ENCODE results near the gene KIAA1328. TPM values are rescaled to one million over a fixed set of nuclear protein-coding genes. Genes with fewer than 3 reads are reported as not detected.
A peak's percentile ranks its signal among the peaks of the same experiment; 100 is the strongest.
"Not testable (repeated sequence)": the region's sequence is repeated elsewhere in the genome, so short reads cannot be mapped to it uniquely, and the experiment has no call there.

The KIAA1328 gene
- polyA plus RNA-seq, 1 donor (not counting 4 experiments of a cell fraction or from before 2014, with no cell fraction given), result 5.5 TPM

- H4K20me1 ChIP-seq (ENCODE audit: control insufficient read depth, extremely low read depth, insufficient read depth, low read length); dilution Hi-C loops (cut with MboI; ENCODE audit: extremely low pct_ligation_motif_present, low sequenced_read_pairs); FAIRE-seq: not testable (repeated sequence)
These were observed 338.0 kb downstream of the KIAA1328 start for GRCh38 chr18:37166966-37167365.

GRCh38 chr18:37170984-37171383 lies 342.1 kb downstream of the KIAA1328 start:
- DNase-seq (ENCODE audit: low read depth, low spot score) (no peak), FAIRE-seq (no peak)
- no peak overlapping the region for H3K27ac ChIP-seq (ENCODE audit: control insufficient read depth, insufficient read depth, low read length)
- H3K9me1 ChIP-seq (ENCODE audit: control insufficient read depth, extremely low read depth, insufficient read depth, low read length), result no peaks in the 10 kb centered on the region
- H3K36me3 ChIP-seq (ENCODE audit: control insufficient read depth in 2 of 2, extremely low read depth in 1 of 2, insufficient read depth in 2 of 2, low read length in 2 of 2), result no peaks in the 10 kb centered on the region
- TF ChIP-seq EZH2 (IDR thresholded peaks at IDR 0.05; ENCODE audit: low read length), result no peak
- TF ChIP-seq, protein P1, sequence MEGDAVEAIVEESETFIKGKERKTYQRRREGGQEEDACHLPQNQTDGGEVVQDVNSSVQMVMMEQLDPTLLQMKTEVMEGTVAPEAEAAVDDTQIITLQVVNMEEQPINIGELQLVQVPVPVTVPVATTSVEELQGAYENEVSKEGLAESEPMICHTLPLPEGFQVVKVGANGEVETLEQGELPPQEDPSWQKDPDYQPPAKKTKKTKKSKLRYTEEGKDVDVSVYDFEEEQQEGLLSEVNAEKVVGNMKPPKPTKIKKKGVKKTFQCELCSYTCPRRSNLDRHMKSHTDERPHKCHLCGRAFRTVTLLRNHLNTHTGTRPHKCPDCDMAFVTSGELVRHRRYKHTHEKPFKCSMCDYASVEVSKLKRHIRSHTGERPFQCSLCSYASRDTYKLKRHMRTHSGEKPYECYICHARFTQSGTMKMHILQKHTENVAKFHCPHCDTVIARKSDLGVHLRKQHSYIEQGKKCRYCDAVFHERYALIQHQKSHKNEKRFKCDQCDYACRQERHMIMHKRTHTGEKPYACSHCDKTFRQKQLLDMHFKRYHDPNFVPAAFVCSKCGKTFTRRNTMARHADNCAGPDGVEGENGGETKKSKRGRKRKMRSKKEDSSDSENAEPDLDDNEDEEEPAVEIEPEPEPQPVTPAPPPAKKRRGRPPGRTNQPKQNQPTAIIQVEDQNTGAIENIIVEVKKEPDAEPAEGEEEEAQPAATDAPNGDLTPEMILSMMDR (optimal IDR thresholded peaks at IDR 0.05 in 1 of 3, IDR thresholded peaks at IDR 0.05 in 1 of 3, conservative IDR thresholded peaks at IDR 0.05 in 1 of 3; ENCODE audit: extremely low read depth in 1 of 3, insufficient read depth in 2 of 3, low read length in 3 of 3), result no peak
- no peaks in the 10 kb centered on the region for H3K9me3 ChIP-seq (ENCODE audit: control insufficient read depth, low read depth, low read length)
- no peak overlapping the region for H3K4me3 ChIP-seq (ENCODE audit: control insufficient read depth in 2 of 3, extremely low read depth in 1 of 3, insufficient read depth in 2 of 3, low read depth in 1 of 3, low read length in 3 of 3)
- H3K79me2 ChIP-seq (ENCODE audit: control insufficient read depth, insufficient read depth, low read length), result no peaks in the 10 kb centered on the region
- H3K9ac ChIP-seq (ENCODE audit: control insufficient read depth, extremely low read depth, insufficient read depth, low read length), result no peak overlapping the region
- H3K4me2 ChIP-seq (ENCODE audit: control insufficient read depth, extremely low read depth, insufficient read depth, low read depth, low read length), result no peak overlapping the region
- H4K20me1 ChIP-seq (ENCODE audit: control insufficient read depth, extremely low read depth, insufficient read depth, low read length), result no peaks in the 10 kb centered on the region
- dilution Hi-C loops (cut with MboI; ENCODE audit: extremely low pct_ligation_motif_present, low sequenced_read_pairs), result no loop called here
- H3K4me1 ChIP-seq (ENCODE audit: control insufficient read depth, extremely low read depth, insufficient read depth, low read length), result peaks cover 4% of the 10 kb centered on the region
- H3K27me3 ChIP-seq (ENCODE audit: control insufficient read depth, extremely low read depth, insufficient read depth, low read length), result no peaks in the 10 kb centered on the region
- no peak overlapping the region for H2AFZ ChIP-seq (ENCODE audit: control insufficient read depth, low read length)

More at GRCh38 chr18:37166966-37167365, 338.0 kb downstream of the KIAA1328 start:
- H3K27ac ChIP-seq (ENCODE audit: control insufficient read depth, insufficient read depth, low read length); H3K4me1 ChIP-seq (ENCODE audit: control insufficient read depth, extremely low read depth, insufficient read depth, low read length); H3K9ac ChIP-seq (ENCODE audit: control insufficient read depth, extremely low read depth, insufficient read depth, low read length); H2AFZ ChIP-seq (ENCODE audit: control insufficient read depth, low read length); H3K9me1 ChIP-seq (ENCODE audit: control insufficient read depth, extremely low read depth, insufficient read depth, low read length); H3K4me2 ChIP-seq (ENCODE audit: control insufficient read depth, extremely low read depth, insufficient read depth, low read depth, low read length); H3K36me3 ChIP-seq (ENCODE audit: control insufficient read depth in 2 of 2, extremely low read depth in 1 of 2, insufficient read depth in 2 of 2, low read length in 2 of 2); DNase-seq (ENCODE audit: low read depth, low spot score); H3K4me3 ChIP-seq (ENCODE audit: control insufficient read depth in 2 of 3, extremely low read depth in 1 of 3, insufficient read depth in 2 of 3, low read depth in 1 of 3, low read length in 3 of 3); H3K9me3 ChIP-seq (ENCODE audit: control insufficient read depth, low read depth, low read length); H3K27me3 ChIP-seq (ENCODE audit: control insufficient read depth, extremely low read depth, insufficient read depth, low read length); H3K79me2 ChIP-seq (ENCODE audit: control insufficient read depth, insufficient read depth, low read length): not testable (repeated sequence)
- TF ChIP-seq, protein P1 (optimal IDR thresholded peaks at IDR 0.05 in 1 of 3, IDR thresholded peaks at IDR 0.05 in 1 of 3, conservative IDR thresholded peaks at IDR 0.05 in 1 of 3; ENCODE audit: extremely low read depth in 1 of 3, insufficient read depth in 2 of 3, low read length in 3 of 3), result peak in 1 of 3 experiments; percentile 24
